GM18519 (cell line): ENCODE data around the gene ZNF212.
"Not testable (repeated sequence)": the region's sequence is repeated elsewhere in the genome, so short reads cannot be mapped to it uniquely, and the experiment has no call there.

Experiments
- ATAC-seq: cut with Tn5 transposase; IDR thresholded peaks from one replicate; pipeline ENCODE4 v1.9.1; 2021; ENCODE audit warnings: mild to moderate bottlenecking, moderate library complexity; ENCODE audit not compliant: unreplicated experiment, low FRiP score

The ZNF212 gene

GRCh38 chr7:149218469-149219420 is 20.7 kb upstream of the ZNF212 start:
- ATAC-seq: no peak

- ATAC-seq: no peak
Measured at GRCh38 chr7:149220534-149220933, 18.9 kb upstream of the ZNF212 start.

DNA sequence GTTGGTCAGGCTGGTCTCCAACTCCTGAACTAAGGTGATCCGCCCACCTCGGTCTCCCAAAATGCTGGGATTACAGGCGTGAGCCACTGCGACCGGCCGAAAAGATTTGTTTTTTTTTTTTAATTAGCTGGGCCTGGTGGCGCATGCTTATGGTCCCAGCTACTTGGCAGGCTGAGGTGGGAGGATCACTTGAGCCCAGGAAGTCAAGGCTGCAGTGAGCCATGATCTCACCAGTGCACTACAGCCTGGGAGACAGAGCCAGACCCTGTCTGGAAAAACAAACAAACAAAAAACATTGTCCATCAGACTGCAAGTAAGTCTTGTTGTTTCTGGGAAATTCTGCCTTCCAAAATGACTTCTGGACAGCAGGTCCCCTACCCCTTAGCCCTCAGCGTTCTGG is 16.3 kb upstream of the ZNF212 start:
- ATAC-seq: no peak

DNA sequence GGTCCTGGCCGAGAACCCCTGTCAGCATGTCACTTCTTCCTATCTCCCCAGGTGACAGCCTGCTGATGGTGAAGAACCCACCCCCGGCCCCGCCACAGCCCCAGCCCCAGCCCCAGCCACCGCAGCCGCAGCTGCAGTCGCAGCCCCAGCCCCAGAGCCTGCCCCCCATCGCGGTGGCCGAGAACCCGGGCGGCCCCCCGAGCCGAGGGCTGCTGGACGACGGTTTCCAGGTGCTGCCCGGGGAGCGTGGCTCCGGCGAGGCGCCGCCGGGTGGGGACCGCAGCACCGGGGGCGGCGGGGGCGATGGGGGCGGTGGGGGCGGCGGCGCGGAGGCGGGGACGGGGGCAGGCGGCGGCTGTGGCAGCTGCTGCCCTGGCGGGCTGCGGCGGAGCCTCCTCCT is 15.7 kb upstream of the ZNF212 start:
- no peak for ATAC-seq

DNA sequence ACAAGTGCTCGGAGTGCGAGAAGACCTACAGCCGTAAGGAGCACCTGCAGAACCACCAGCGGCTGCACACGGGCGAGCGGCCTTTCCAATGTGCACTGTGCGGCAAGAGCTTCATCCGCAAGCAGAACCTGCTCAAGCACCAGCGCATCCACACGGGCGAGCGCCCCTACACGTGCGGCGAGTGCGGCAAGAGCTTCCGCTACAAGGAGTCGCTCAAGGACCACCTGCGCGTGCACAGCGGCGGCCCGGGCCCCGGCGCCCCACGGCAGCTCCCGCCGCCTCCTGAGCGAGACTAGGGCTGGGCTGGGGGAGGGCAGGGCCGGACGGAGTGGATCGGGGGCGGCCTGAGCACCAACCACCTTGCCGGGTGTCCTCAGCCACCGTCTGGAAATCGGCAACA is 15.1 kb upstream of the ZNF212 start:
- ATAC-seq: no peak

- no peak for ATAC-seq
Measured at GRCh38 chr7:149225106-149225505, 14.3 kb upstream of the ZNF212 start.

DNA sequence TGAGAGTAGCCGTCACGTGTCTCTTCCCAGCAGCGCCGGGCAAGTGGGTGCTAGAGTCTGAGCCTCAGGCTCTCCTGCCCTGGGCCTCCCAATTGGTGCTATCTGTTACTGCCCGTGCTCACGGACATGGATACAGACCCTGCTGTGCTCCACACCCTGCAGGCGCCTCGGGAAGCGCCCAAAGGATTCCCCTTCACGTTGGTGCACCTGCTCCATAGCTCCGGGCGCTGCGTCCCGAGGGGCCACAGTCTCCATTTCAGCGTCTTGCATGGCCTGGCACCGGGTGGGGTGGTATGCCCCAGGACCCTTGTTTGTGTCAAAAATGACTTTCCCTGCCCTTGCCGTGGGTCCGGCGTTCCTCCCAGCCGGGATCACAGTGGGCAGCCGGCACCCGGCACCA is 13.8 kb upstream of the ZNF212 start:
- no peak for ATAC-seq

- not testable (repeated sequence) for ATAC-seq
Measured at GRCh38 chr7:149226366-149226765, 13.1 kb upstream of the ZNF212 start.

DNA sequence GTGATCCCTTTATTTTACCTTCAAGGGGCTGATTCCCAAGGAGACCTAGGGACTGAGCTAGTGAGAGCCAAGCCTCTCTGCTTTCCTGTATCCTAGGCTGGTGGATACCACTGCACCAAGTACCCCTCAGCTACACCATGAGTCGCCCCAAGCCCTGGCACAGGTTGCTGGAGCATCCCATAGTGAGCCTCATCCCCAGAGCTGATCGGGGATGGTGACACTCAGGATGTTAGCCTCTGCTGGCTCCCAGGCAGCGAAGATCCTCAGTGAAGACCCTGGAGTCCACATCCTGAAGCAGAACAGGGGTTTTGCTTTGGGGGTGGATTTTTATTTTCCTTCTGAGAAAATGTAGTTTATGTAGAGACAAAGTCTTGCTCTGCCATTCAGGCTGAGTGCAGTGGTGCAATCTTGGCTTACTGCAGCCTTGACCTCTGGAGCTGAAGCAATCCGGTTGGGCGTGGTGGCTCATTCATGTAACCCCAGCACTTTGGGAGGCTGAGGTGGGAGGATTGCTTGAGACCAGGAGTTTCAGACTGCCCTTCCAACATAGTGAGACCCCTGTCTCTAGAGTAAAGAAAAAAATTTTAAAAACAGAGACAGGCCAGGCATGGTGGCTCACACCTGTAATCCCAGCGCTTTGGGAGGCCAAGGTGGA is 12.5 kb upstream of the ZNF212 start:
- no peak for ATAC-seq

GRCh38 chr7:149228831-149229471 is 10.5 kb upstream of the ZNF212 start:
- no peak for ATAC-seq

- no peak for ATAC-seq
Measured at GRCh38 chr7:149229526-149229925, 9.9 kb upstream of the ZNF212 start.

DNA sequence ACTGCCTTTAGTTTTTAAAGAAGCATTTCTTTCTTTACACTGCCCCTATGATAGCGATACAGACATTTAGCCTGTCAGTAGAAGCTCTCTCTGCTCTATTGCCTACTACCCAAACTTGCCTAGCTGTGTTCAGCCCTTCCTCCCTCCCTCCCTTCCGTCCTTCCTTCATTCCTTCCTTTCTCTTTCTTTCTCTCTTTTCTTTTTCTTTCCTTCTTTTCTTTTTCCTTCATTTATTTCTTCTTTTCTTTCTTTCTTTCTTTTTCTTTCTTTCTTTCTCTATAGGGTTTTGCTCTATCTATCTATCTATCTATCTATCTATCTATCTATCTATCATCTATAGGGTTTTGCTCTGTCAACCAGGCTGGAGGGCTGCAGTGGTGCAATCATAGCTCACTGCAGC is 7.1 kb upstream of the ZNF212 start:
- no peak for ATAC-seq

- ATAC-seq: not testable (repeated sequence)
Measured at GRCh38 chr7:149233655-149234204, 5.7 kb upstream of the ZNF212 start.

DNA sequence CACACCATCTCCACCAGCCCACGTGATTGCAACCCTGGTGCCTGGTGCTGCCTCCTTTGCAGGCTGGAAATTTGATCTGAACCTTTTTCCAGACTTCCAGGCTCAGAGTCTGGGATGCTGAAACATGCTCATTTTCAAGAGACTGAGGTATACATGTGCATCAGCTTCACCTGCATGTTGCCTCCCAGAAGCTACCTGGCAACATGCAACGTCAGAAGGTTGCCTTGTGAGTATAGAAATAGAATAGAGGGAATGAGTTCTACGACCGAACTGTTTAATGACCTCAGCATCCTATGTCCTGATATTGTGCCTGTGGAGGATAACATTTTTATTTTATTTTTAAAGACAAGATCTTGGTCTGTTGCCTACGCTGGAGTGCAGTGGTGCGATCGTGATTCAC is 1.9 kb upstream of the ZNF212 start:
- no peak for ATAC-seq

- no peak for ATAC-seq
Measured at GRCh38 chr7:149238051-149238450, 1.4 kb upstream of the ZNF212 start.

GRCh38 chr7:149240637-149241036 is 1.2 kb downstream of the ZNF212 start:
- ATAC-seq: no peak

DNA sequence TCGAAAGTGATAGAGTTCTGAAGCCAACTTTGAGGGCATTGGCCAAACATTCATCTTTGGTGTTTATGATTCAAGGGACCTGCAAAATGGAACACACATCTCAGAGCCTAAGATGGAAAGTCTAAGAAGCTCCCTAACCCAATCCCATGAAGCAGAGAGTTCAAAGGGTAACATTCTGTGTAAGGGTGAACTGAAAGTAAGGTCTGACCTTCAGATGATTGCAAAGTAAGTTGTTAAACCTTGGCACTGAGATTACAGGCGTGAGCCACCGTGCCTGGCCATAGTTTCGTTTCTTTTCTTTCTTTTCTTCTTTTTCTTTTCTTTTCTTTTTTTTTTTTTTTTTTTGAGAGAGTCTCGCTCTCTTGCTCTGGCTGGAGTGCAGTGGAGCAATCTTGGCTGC is 2.2 kb downstream of the ZNF212 start:
- ATAC-seq: no peak

DNA sequence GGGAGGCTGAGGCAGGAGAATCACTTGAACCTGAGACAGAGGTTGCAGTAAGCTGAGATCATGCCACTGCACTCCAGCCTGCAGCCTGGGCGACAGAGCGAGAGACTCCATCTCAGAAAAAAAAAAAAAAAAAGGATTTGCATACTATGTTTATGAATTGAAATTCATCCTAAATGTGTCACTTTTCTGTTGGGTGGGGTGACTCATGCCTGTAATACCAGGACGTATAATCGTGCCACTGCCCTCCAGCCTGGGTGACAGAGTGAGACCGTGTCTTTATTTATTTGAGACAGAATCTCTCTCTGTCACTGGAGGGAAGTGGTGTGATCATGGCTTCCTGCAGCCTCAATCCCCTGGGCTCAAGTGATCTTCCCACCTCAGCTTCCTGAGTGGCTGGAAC is 5.8 kb downstream of the ZNF212 start:
- ATAC-seq: no peak

DNA sequence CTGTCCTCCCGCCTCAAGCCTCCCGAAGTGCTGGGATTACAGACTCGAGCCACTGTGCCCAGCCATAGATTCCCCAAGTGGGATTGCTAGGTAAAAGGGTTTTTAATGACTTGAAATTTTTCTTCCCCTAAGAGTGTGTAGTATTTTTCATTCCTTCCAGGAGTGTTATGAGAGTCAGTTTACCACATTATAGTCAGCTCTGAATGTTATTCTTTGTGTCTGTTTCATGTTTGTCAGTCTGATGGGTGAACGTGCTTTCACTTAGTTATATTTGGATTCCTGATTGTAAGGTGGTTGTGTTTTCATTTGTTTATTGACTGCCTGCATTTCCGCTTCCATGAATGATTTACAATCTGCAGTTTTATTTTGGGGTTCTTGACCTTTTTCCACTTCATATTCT is 6.3 kb downstream of the ZNF212 start:
- no peak for ATAC-seq

DNA sequence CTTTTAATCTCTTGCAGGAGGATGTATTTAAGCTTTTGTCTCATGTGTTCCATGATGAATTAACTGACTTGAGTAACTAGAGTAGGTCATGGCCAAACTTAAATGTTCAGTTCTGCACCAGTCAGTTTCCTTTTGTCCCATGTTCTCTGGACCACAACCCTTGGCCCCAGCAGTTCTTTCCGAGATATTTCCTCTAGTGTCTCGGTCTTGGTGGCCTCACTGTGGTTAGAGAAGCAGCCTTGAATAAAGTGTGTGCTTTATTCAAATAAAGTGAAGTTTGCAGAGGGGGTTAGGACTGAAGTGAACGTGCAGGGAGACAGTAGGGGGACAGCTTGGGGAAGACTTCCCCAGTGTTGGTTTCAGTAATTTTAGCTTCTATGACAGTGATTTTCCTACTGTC is 9.3 kb downstream of the ZNF212 start:
- ATAC-seq: no peak

DNA sequence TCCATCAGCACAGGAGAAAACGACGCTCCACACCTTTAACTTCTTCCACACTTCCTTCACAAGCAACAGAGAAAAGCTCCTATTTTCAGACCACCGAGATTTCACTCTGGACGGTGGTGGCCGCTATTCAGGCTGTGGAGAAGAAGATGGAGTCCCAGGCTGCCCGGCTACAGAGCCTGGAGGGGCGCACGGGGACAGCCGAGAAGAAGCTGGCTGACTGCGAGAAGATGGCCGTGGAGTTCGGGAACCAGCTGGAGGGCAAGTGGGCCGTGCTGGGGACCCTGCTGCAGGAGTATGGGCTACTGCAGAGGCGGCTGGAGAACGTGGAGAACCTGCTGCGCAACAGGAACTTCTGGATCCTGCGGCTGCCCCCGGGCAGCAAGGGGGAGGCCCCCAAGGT is 10.7 kb downstream of the ZNF212 start:
- ATAC-seq: not testable (repeated sequence)
